Posterior vena cava (tissue), 2 donors: Measurements from ENCODE around the gene TRIM33. TPM values are rescaled to one million over a fixed set of nuclear protein-coding genes. Genes with fewer than 3 reads are reported as not detected.
"Not testable (repeated sequence)": the region's sequence is repeated elsewhere in the genome, so short reads cannot be mapped to it uniquely, and the experiment has no call there.

Experiments used
- DNase-seq: peaks from one replicate; pipeline ENCODE4 v3.0.0-alpha.2; 2020; ENCODE audit warnings: low spot score
- intact Hi-C, 2 donors: fragments of 100-400 bp; cut with DNase I; formaldehyde crosslinking; loops; one replicate each; pipeline versions ENCODE4 v1.14.1 to v1.14.2; 2022 to 2023
- total RNA-seq, 2 donors: library from RNA; stranded (reverse); fragmentation: NEBNext Ultra II Directional; extraction: Animal tissue kit (Norgen Biotek cat#: 25700); gene quantifications; one replicate each; pipeline ENCODE4 v1.2.1, GENCODE V29; 2021
- donor health status: DM: yes; HTN: yes; CAD: no.
- donor health status: DM: yes; HTN: yes; CAD: no.

TRIM33 gene
- total RNA-seq, 2 donors from 2014 or later: 25.9 to 28.2 TPM

DNA sequence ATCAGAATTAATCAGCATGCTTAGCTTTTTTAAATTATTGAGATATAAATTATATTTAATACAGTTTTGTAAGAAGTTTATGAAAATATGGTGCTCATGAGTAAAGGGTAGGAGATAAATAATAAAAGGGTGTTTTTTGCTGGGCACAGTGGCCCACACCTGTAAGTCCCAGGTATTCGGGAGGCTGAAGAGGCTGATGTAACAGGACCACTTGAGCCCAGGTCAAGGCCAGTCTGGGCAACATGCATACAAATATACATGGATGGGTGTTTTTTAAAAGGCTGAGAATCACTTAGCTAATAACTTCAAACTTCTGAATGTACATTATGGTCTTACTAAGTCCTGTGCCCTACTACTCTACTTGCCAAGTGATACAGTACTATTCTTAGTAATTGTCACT is 73.2 kb downstream of the TRIM33 start:
- intact Hi-C loops: no loop called here
- DNase-seq: no peak

DNA sequence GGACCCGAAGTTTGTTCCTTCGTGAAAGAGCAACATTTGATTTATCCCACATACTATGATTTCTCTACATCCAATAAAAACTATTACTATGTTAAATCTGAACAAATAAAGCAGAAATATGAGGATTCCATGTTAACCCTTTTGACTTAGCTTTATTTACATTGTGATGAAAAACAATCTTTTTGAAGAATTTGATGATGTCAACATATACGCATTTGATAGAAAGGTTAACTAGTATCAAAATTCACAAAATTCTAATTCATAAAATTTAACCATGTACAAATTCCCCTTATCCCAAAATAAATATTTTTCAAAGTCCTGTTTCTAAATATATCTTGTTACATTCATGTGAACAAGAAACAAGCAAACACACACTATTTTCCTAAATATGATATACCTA is 74.2 kb downstream of the TRIM33 start:
- DNase-seq: no peak
- intact Hi-C loops: no loop called here

DNA sequence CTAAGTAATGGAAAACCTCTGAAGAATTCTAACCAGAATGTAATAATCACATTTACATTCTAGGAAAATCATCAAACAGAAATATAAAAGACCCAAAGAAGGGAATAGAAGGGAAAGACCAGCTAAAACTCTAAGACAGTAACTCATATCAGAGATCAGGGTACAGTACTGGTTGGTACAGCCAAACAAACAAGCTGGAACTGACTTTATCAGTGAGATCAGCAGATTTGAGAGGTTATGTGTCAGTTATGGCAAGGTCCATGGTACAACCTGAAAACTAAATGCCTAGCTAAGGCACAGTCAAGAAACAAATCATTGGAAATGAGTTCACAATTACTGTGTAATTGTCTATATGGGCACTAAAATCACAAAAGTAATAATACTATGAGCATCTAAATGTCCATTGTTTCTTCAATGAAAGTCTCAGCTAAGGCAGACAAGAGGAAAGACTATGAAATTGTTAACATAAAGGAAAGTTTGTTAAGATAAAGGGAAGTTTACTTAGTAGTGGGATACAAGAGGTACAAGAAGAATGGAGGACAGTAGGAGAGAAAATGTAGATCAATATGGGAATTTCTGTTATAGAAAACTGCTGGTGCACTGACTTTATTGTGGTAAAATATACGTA is 75.8 kb downstream of the TRIM33 start:
- intact Hi-C loops: no loop called here
- DNase-seq: no peak

DNA sequence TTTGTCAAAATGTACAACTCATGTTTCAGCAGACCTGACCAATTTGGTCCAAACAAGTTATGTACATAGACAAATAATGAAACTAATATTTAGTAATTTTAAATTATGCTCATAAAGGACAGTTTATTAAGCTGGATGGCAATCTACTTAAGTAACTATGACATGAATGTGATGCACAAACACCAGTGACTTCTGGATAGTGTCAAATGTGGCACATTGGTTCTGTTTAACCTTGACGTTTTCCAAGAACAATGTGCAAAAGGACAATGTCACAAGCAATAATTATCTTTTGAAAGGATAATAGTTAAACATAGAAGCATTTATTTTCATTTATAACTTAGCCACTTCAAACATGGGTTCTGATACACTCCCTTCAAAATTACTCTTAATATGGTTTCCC is 80.0 kb downstream of the TRIM33 start:
- DNase-seq: no peak
- intact Hi-C loops: no loop called here

GRCh38 chr1:114428083-114428754 is 82.8 kb downstream of the TRIM33 start:
- intact Hi-C loops: no loop called here
- DNase-seq: no peak

GRCh38 chr1:114427612-114428011 is 83.4 kb downstream of the TRIM33 start:
- no peak for DNase-seq
- intact Hi-C loops: no loop called here

- no peak for DNase-seq
- intact Hi-C loops: no loop called here
Observed at GRCh38 chr1:114423455-114423854, 87.5 kb downstream of the TRIM33 start.

GRCh38 chr1:114418948-114419347 is 92.1 kb downstream of the TRIM33 start:
- DNase-seq, intact Hi-C loops: not testable (repeated sequence)

DNA sequence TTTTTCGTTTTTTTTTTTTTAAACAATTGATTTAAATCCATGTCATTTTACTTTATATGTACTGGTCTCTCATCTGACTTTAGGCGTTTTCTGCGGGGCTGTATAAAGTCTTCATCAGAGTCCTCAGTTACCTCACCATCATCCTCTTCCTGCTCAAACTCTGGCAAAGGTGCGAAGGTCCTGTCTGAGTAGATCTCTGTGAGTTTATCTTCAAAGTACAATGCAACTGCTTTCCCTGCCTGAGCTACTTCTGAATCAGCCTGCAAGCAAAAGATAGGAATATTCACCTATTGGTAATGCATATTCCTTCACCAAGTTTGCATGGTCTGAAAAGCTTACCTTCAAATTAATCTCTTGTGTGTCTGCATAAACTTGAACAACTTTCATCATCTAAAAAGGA is 113.4 kb downstream of the TRIM33 start:
- DNase-seq: no peak
- intact Hi-C loops: no loop called here

GRCh38 chr1:114395863-114396262 is 115.1 kb downstream of the TRIM33 start:
- intact Hi-C loops: no loop called here
- DNase-seq: no peak

DNA sequence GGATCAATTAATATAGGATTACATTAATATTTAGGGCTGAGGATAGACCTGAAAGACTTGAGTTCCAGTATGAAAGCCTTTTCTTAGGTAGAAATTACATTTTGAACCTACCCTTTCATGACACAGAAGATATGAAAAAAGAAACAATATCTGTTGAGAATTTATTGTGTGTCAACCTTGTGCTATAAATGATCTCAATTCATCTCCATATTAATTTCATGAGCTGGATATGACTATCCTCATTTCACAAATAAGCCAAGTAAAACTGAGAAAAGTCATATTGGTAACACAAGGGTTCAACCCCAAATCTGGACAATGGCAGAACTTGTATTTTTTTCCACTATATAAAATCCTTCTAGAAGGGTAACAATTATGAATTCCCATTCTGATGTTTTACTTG is 120.0 kb downstream of the TRIM33 start:
- intact Hi-C loops: no loop called here
- DNase-seq: no peak

DNA sequence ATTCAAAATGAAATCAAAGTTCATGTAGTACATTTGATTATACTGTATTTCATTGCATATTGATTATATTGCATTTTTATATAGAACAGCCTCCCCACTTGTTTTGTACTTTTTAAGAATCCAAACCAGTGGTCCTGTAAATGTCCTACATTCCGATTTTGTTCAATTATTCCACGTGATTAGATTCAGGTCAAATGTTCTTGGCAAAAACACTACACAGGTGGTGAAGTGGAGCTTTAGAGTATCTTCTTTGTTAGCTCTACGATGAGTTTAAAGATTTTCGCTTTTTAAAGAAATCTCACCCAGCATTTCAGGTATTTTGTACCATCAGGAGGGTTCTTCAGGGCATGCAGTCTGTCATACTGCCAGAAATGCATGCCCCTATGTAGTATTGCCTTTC is 120.6 kb downstream of the TRIM33 start:
- DNase-seq: no peak
- intact Hi-C loops: no loop called here

- no peak for DNase-seq
- intact Hi-C loops: no loop called here
Observed at GRCh38 chr1:114388432-114389003, 122.5 kb downstream of the TRIM33 start.

DNA sequence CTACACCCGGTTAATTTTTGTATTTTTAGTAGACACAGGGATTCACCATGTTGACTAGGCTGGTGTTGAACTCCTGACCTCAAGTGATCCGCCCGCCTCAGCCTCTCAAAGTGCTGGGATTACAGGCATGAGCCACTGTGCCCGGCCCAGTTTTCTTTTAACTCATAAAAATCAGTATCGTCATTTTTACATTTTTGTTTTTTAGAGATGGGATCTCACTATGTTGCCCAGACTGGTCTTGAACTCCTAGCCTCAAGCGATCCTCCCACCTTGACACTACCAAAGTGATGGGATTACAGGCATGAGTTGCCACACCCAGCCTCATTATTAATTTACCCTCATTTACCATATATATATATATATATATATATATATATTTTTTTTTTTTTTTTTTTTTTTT is 123.4 kb downstream of the TRIM33 start:
- intact Hi-C loops, DNase-seq: not testable (repeated sequence)

- intact Hi-C loops: no loop called here
- DNase-seq: no peak
Observed at GRCh38 chr1:114387010-114387360, 124.0 kb downstream of the TRIM33 start.

DNA sequence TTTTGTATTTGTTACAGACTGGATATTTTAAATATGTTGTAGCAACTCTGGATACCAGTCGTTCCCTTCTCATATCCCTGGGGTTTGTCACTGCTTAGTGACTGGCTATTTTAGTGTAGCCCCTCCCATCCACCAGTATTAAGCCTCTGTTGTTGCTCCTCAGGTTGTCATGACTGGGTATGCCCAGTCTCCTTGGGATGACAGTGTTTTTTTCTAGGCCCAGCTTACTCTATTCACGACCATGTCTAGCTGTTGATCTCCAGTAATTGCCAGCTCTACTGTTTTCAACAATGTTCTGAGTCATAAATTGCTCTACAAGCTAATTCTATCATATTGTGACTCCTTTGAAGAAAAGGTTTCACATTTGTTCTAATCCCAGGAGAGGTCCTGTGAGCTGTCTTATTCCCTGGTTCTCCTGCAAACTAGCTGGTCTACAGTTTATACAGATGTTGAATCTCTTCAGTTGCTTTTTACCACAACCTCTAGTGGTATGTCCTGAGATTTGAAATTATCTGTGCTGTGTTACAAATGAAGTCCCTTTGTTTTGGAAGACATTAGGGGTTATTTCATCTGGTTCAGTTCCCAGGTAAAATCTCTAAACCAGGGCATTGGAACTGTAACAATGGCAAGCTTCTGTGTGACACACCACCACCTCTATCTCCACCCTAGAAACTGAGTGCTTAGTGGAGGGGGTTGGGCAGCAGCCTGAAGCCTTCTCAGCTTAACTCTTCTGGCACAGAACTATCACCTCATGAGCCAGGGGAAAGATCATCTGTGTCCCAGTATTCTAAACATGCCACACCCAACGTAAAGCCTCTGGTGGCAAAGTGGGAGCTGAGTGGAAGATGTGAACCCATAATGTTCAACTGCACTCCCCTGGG is 124.6 kb downstream of the TRIM33 start:
- no peak for DNase-seq

DNA sequence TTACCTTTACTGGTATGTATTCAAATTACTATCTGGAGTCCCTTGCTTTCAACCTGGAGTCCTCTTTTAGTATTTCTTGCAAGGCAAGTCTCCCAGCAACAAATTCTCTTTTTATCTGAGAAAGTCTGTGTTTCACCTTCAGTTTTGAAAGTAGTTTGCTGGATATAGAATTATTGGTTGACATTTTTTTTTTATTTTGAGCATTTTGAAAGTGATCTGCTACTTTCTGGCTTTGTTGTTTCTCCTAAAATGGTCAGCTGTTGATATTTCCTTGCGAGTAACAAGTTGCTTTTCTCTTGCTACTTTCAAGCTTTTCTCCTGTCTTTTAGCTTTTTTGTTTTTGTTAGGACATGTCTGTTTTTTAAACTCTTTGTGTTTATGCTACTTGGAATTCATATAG is 126.1 kb downstream of the TRIM33 start:
- intact Hi-C loops: no loop called here
- DNase-seq: no peak

More for the DNA sequence above, 124.6 kb downstream of the TRIM33 start:
- intact Hi-C loops: no loop called here

GRCh38 chr1:114379987-114380386 is 131.0 kb downstream of the TRIM33 start:
- no peak for DNase-seq
- intact Hi-C loops: loop anchor here in 1 of 2 donors (2.0 kb wide), 1 partner anchor 39 kb away; no protein-coding TSS in a partner anchor

- no peak for DNase-seq
- intact Hi-C loops: no loop called here
Observed at GRCh38 chr1:114379358-114379757, 131.6 kb downstream of the TRIM33 start.

GRCh38 chr1:114377356-114377755 is 133.6 kb downstream of the TRIM33 start:
- DNase-seq: no peak
- intact Hi-C loops: no loop called here
